Measurements from ENCODE around the gene ZNF14.

- TF ChIP-seq CTCF (IDR thresholded peaks at IDR 0.05) (no peak), POLR2AphosphoS5 (IDR thresholded peaks at IDR 0.05) (no peak), POLR2A (IDR thresholded peaks at IDR 0.05) (no peak)
Measured at GRCh38 chr19:19679176-19680073, 53.5 kb downstream of the ZNF14 start.

All from sigmoid colon (tissue), 4 donors.